SK-N-MC (cell line): ENCODE results near the gene COL27A1.

Experiments used
- EZH2 ChIP-seq: fragments of 200-600 bp; sonication (generic); IDR thresholded peaks from one replicate; pipeline ENCODE4 v1.6.1; 2017; ENCODE audit warnings: antibody characterized with exemption
- POLR2AphosphoS5 ChIP-seq: IDR thresholded peaks from 2 replicates; pipeline ENCODE4 v1.6.1; 2012; ENCODE audit warnings: mild to moderate bottlenecking, low read depth, low read length, borderline replicate concordance

DNA sequence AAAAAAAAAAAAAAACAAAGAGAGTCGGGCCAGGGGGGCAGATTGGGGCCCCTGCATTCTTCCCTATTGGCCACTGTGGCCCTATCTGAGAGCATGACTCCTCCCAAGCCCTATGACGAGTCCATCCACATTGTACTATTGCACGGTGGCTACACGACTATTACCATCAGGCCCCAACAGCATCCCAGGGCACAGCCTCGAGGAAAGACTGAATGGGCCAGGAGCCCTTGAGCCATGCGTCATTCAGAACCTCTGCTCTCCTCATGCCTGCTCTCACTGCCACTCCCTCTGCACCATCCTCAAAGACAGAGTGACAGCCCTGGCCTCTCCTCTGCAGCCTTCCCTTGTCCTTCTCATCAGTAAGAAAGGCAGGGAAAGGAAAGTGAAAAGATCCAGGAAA lies 147.4 kb downstream of the COL27A1 start:
- TF ChIP-seq EZH2, result no peak
- TF ChIP-seq POLR2AphosphoS5, result no peak
